ENCODE data around the gene TBXA2R. TPM values are rescaled to one million over a fixed set of nuclear protein-coding genes. Genes with fewer than 3 reads are reported as not detected.
"Not testable (repeated sequence)": the region's sequence is repeated elsewhere in the genome, so short reads cannot be mapped to it uniquely, and the experiment has no call there.

The TBXA2R gene
- total and polyA plus RNA-seq, 2 of the 8 experiments (the other 6 are each of a cell fraction or from before 2014, with no cell fraction given), result 0.39 to 0.50 TPM

DNA sequence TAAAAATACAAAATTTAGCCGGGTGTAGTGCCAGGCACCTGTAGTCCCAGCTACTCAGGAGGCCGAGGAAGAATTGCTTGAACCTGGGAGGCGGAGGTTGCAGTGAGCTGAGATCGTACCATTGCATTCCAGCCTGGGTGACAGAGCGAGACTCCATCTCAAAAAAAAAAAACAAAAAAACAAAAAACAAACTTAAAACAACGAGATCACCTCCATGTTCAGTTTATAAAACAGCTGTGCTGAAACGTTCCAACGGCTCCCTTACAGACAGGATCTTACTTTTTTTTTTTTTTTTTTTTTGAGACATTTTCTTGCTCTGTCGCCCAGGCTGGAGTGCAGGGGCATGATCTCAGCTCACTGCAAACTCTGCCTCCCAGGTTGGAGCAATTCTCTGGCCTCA is 22.1 kb upstream of the TBXA2R start:
- H3K36me3 ChIP-seq (ENCODE audit: control insufficient read depth in 2 of 4, insufficient read depth in 4 of 4, low read length in 3 of 4), result peaks cover 0 to 20% (median 0%) of the 10 kb centered on the region in 4 experiments; a peak in 1 of 8 replicates
- not testable (repeated sequence) for H3K23ac ChIP-seq (ENCODE audit: insufficient read length); H2AK5ac ChIP-seq (ENCODE audit: low read depth, low read length); H2BK15ac ChIP-seq (ENCODE audit: low read length); H3K56ac ChIP-seq (replicated peaks; ENCODE audit: insufficient read length, low read depth, low read length); H3K18ac ChIP-seq (ENCODE audit: extremely low read depth, low read length); H3K4me1 ChIP-seq (replicated peaks in 1 of 4; ENCODE audit: control insufficient read depth in 3 of 4, insufficient read depth in 4 of 4, low read length in 3 of 4); H3K9me3 ChIP-seq (ENCODE audit: insufficient read depth in 2 of 2, low read depth in 1 of 2, low read length in 1 of 2); H3K4ac ChIP-seq (replicated peaks; ENCODE audit: insufficient read length, low read depth, low read length); H3K4me3 ChIP-seq (ENCODE audit: extremely low read depth in 1 of 4, insufficient read depth in 2 of 4, low read depth in 3 of 4, low read length in 4 of 4); H3K27me3 ChIP-seq (replicated peaks in 1 of 4; ENCODE audit: control insufficient read depth in 3 of 4, extremely low read depth in 1 of 4, insufficient read depth in 3 of 4, low read length in 3 of 4); H4K91ac ChIP-seq (replicated peaks; ENCODE audit: insufficient read length, low read length); H3K14ac ChIP-seq (ENCODE audit: insufficient read length); H2BK120ac ChIP-seq (replicated peaks; ENCODE audit: low read depth, low read length); DNase-seq (ENCODE audit: low read depth in 1 of 2, low spot score in 2 of 2); H3K9ac ChIP-seq (replicated peaks in 1 of 4; ENCODE audit: extremely low read depth in 1 of 4, low read depth in 3 of 4, low read length in 3 of 4); H3K4me2 ChIP-seq (ENCODE audit: insufficient read depth in 1 of 2, low read depth in 2 of 2, low read length in 2 of 2); H4K5ac ChIP-seq (ENCODE audit: insufficient read length, low read depth, low read length); H4K20me1 ChIP-seq (replicated peaks in 1 of 2; ENCODE audit: control insufficient read depth in 1 of 2, insufficient read depth in 2 of 2, low read length in 2 of 2); H2BK12ac ChIP-seq (ENCODE audit: low read depth, low read length); H3K27ac ChIP-seq (ENCODE audit: low read depth, low read length); FAIRE-seq; H2BK5ac ChIP-seq (ENCODE audit: low read depth, low read length); H4K8ac ChIP-seq (ENCODE audit: extremely low read depth, insufficient read depth, low read length); H2BK20ac ChIP-seq (ENCODE audit: low read length); H2AFZ ChIP-seq (ENCODE audit: low read length); H3K23me2 ChIP-seq (ENCODE audit: low read depth, low read length)
- H3K79me2 ChIP-seq (ENCODE audit: control insufficient read depth in 1 of 2, insufficient read depth in 2 of 2, low read length in 2 of 2), result peaks cover 9 to 24% of the 10 kb centered on the region in 2 experiments
- 80% methylated on average over 6 of the region's 9 CpGs; no CpG with 5 or more reads in 1 of the 2 experiments for WGBS, 2 experiments (ENCODE audit: extremely low coverage in 1 of 2, insufficient coverage in 1 of 2, insufficient read length in 1 of 2, insufficient replicate concordance in 2 of 2, low coverage in 1 of 2, low lambda C conversion rate in 2 of 2, missing lambda C conversion rate in 1 of 2)
- peaks cover 12% of the 10 kb centered on the region for H3K79me1 ChIP-seq (ENCODE audit: low read depth, low read length)
- POLR2A ChIA-PET (ENCODE audit: partially characterized antibody), result interaction anchor here (0.7 kb wide), 1 partner anchor 21 kb away, joined by 5 read pairs; no protein-coding TSS in a partner anchor
- CTCF ChIA-PET (ENCODE audit: partially characterized antibody), result interaction anchor here (0.9 to 1.4 kb wide), 4 partner anchors 9 to 63 kb away, joined by 4 to 5 read pairs (median 4); no protein-coding TSS in a partner anchor
